Stimulated activated CD4-positive, alpha-beta T cell treated with anti-CD3 and anti-CD28 coated beads, Interleukin-2, amount 100 ng/mL, for 4 hours (primary cell): Measurements from ENCODE around the gene CEP350.

Source experiments
- DNase-seq: peaks from one replicate; pipeline ENCODE4 v3.0.0-alpha.2; 2020; ENCODE audit warnings: low read depth

The CEP350 gene, protein sequence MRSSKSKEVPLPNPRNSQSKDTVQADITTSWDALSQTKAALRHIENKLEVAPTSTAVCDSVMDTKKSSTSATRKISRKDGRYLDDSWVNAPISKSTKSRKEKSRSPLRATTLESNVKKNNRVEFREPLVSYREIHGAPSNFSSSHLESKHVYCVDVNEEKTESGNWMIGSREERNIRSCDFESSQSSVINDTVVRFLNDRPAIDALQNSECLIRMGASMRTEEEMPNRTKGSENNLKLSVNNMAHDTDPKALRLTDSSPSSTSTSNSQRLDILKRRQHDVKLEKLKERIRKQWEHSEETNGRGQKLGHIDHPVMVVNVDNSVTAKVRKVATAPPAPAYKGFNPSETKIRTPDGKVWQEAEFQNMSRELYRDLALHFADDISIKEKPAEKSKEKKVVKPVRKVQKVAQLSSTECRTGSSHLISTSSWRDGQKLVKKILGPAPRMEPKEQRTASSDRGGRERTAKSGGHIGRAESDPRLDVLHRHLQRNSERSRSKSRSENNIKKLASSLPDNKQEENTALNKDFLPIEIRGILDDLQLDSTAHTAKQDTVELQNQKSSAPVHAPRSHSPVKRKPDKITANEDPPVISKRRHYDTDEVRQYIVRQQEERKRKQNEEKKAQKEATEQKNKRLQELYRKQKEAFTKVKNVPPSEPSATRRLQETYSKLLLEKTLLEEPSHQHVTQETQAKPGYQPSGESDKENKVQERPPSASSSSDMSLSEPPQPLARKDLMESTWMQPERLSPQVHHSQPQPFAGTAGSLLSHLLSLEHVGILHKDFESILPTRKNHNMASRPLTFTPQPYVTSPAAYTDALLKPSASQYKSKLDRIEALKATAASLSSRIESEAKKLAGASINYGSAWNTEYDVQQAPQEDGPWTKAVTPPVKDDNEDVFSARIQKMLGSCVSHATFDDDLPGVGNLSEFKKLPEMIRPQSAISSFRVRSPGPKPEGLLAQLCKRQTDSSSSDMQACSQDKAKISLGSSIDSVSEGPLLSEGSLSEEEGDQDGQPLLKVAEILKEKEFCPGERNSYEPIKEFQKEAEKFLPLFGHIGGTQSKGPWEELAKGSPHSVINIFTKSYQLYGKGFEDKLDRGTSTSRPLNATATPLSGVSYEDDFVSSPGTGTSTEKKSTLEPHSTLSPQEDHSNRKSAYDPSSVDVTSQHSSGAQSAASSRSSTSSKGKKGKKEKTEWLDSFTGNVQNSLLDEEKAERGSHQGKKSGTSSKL (N-terminal part only)

GRCh38 chr1:179954493-179955286, at the start of gene CEP350:
Gene CEP350, plus strand, starts transcription at chr1:179954810. Its CDS starts 31,372 bp downstream, at chr1:179986182.
- peak; percentile 97 for DNase-seq

DNA sequence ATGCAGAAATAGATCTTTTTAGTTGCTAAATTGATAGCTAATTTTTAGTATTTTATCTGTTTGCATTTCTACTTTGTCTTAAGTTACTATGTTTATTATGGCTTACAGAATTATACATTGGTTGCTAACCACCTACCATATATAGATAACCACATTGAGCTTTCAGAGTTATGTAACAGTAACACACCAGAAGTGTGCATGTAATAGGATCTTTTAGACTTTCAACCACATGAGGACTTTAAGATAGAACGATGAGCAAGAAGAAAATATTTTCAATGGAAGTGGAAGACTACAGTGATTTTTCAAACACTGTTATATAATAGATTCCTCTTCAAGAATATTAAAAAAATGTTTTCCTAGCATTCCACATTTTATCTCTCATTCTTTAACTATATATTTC, 43.7 kb upstream of the CEP350 start:
- no peak for DNase-seq

DNA sequence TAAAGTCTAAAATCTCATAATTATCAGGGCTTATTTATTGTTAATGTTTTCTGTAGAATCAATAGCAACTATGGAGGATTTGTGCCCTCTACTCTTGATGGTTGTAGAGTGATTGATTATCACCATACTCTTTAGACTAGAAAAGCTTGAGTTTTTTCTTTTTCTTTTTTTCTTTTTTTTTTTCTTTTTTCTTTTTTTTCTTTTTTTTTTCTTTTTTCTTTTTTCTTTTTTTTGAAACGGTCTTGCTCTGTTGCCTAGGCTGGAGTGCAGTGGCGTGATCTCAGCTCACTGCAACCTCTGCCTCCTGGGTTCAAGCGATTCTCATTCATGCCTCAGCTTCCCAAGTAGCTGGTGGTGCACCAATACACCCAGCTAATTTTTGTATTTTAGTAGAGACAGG, 42.8 kb upstream of the CEP350 start:
- DNase-seq = no peak

DNA sequence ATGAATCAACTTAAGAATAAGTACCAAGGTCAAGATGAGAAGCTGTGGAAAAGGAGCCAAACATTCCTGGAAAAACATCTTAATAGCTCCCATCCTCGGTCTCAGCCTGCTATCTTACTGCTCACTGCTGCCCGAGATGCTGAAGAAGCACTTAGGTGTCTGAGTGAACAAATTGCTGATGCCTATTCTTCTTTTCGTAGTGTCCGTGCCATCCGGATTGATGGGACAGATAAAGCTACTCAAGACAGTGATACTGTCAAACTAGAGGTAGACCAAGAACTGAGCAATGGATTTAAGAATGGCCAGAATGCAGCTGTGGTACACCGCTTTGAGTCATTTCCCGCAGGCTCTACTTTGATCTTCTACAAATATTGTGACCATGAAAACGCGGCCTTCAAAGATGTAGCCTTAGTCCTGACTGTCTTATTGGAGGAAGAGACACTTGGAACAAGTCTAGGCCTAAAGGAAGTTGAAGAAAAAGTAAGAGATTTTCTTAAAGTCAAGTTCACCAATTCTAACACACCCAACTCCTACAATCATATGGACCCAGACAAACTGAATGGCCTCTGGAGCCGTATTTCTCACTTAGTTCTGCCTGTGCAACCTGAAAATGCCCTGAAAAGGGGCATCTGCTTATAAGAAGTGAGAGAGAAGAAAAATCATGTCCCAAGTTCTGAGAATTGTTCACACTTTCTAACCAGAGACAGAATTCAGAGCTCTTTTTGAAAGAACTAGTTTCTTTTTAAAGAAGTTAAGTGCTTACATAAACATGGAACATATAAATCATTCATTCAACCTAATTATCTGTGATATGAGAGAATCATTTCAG, 36.8 kb upstream of the CEP350 start:
- no peak for DNase-seq

GRCh38 chr1:179921472-179921871, 33.1 kb upstream of the CEP350 start:
- DNase-seq = no peak

- no peak for DNase-seq
These were observed 32.4 kb upstream of the CEP350 start for GRCh38 chr1:179921981-179922872.

- DNase-seq = no peak
These were observed 31.6 kb upstream of the CEP350 start for GRCh38 chr1:179923029-179923428.

- no peak for DNase-seq
These were observed 30.3 kb upstream of the CEP350 start for GRCh38 chr1:179924268-179924667.

- DNase-seq = no peak
These were observed 29.3 kb upstream of the CEP350 start for GRCh38 chr1:179925302-179925701.

DNA sequence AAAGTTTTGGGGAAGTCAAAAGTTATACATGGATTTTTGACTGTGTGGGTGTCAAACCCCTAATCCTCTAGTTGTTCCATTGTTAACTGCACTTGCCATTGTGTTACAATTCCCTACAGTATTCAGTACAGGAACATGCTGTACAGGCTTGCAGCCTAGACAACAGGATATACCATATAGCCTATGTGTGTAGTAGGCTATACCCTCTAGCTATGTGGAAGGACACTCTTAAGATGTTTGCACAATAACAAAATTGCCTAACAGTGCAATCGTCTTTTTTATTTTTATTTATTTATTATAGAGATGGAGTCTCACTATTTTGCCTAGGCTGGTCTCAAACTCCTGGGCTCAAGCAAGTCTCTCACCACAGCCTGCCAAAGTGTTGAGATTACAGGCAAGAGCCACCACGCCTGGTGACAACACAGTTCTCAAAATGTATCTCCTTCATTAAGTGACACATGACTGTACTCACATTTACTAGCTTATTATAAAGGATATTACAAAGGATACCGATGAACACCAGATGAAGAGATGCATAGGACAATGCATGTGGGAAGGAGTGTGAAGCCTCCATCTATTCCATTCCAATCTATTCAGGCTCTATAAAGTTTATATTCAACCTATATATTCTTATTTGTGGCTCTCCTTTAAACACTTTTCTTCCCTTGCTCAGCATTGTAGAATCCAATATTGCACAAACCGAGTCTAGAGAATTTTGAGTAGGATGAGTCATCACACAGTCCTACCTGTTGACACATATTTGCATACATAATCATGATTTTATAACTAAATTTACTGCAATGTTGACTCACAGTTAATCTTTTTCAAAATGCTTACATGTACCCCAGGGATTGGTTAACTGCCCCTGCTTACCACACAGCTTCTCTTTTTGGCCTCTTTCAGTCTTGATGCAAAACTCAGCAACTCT, 28.4 kb upstream of the CEP350 start:
- DNase-seq = no peak

GRCh38 chr1:179926850-179927205, 27.8 kb upstream of the CEP350 start:
- no peak for DNase-seq

GRCh38 chr1:179929955-179930798, 24.4 kb upstream of the CEP350 start:
- DNase-seq = no peak

- DNase-seq = no peak
These were observed 23.7 kb upstream of the CEP350 start for GRCh38 chr1:179930867-179931266.

- no peak for DNase-seq
These were observed 21.4 kb upstream of the CEP350 start for GRCh38 chr1:179933219-179933618.

- DNase-seq = no peak
These were observed 18.6 kb upstream of the CEP350 start for GRCh38 chr1:179935909-179936496.

DNA sequence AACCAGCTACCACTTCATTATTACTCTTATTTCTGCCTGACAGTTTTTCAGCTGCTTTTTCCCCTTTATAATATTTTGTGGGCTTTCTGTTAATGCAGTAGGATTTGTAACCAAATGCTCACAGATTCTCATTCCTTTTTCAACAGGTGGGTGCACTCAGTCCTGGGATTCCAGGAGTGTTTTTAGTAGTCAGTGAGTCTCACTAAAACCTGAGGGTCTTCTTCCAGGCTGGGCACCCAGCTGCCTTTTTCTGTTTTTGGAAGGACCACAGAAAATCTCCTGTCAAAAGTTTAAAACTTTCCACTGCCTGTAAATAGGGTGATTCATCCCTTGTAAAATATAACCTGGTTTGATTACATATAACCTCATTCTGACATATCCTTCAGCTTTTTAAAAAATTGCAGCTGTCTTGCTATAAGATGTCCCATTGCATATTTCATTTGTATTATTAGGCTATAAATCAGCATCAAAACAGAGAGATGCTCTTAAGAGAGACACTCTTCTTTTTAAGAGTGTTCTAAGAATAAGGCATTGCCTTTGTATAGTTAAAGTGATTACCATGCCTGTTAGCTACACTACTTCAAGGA, 16.8 kb upstream of the CEP350 start:
- DNase-seq = no peak

GRCh38 chr1:179938752-179939151, 15.9 kb upstream of the CEP350 start:
- DNase-seq = no peak
